Kidney tubule cell (primary cell): ENCODE measurements around the gene CHP2.
"Not testable (repeated sequence)": the region's sequence is repeated elsewhere in the genome, so short reads cannot be mapped to it uniquely, and the experiment has no call there.

Experiments used
- DNase-seq: peaks from one replicate; pipeline ENCODE4 v3.0.0-alpha.2; 2018; ENCODE audit warnings: low spot score

Gene CHP2

GRCh38 chr16:23745263-23745662, 9.6 kb upstream of the CHP2 start:
- DNase-seq = no peak

- no peak for DNase-seq
Measured at GRCh38 chr16:23748630-23749029, 6.2 kb upstream of the CHP2 start.

GRCh38 chr16:23751053-23751452, 3.8 kb upstream of the CHP2 start:
- DNase-seq = not testable (repeated sequence)

GRCh38 chr16:23753908-23754593, 775 bp upstream of the CHP2 start:
- no peak for DNase-seq

- no peak for DNase-seq
Measured at GRCh38 chr16:23755484-23755809, 621 bp downstream of the CHP2 start.

- DNase-seq = no peak
Measured at GRCh38 chr16:23757116-23757515, 2.3 kb downstream of the CHP2 start.

- no peak for DNase-seq
Measured at GRCh38 chr16:23757937-23758619, 3.3 kb downstream of the CHP2 start.

GRCh38 chr16:23765933-23766332, 11.1 kb downstream of the CHP2 start:
- DNase-seq = no peak

GRCh38 chr16:23768581-23768980, 13.8 kb downstream of the CHP2 start:
- no peak for DNase-seq

GRCh38 chr16:23771027-23771426, 16.2 kb downstream of the CHP2 start:
- no peak for DNase-seq

GRCh38 chr16:23771642-23772041, 16.8 kb downstream of the CHP2 start:
- peak; percentile 8 for DNase-seq

- DNase-seq = no peak
Measured at GRCh38 chr16:23773339-23773738, 18.5 kb downstream of the CHP2 start.

- no peak for DNase-seq
Measured at GRCh38 chr16:23781176-23781575, 26.4 kb downstream of the CHP2 start.

- peak; percentile 6 for DNase-seq
Measured at GRCh38 chr16:23784811-23785447, 30.1 kb downstream of the CHP2 start.

- DNase-seq = no peak
Measured at GRCh38 chr16:23785842-23786241, 31.0 kb downstream of the CHP2 start.

GRCh38 chr16:23786964-23787561, 32.2 kb downstream of the CHP2 start:
- DNase-seq = no peak

- DNase-seq = no peak
Measured at GRCh38 chr16:23788685-23789084, 33.9 kb downstream of the CHP2 start.

- DNase-seq = no peak
Measured at GRCh38 chr16:23795378-23795777, 40.6 kb downstream of the CHP2 start.

GRCh38 chr16:23796941-23797340, 42.1 kb downstream of the CHP2 start:
- no peak for DNase-seq

- DNase-seq = peak; percentile 66
Measured at GRCh38 chr16:23801378-23801777, 46.6 kb downstream of the CHP2 start.

GRCh38 chr16:23802776-23803175, 48.0 kb downstream of the CHP2 start:
- no peak for DNase-seq

GRCh38 chr16:23803591-23804123, 48.8 kb downstream of the CHP2 start:
- peak; percentile 37 for DNase-seq

- peak; percentile 32 for DNase-seq
Measured at GRCh38 chr16:23807028-23807427, 52.2 kb downstream of the CHP2 start.
